C4-2B (cell line): ENCODE measurements around the gene RGS19.

Experiments used
- ZFX ChIP-seq: fragments of 450-650 bp; IDR thresholded peaks from 2 replicates; pipeline ENCODE4 v1.6.1; 2017
- TF ChIP-seq, protein P1 (sequence below): fragments of 450-650 bp; conservative IDR thresholded peaks from 2 replicates; pipeline ENCODE4 v1.5.1; 2017; ENCODE audit warnings: mild to moderate bottlenecking

DNA sequence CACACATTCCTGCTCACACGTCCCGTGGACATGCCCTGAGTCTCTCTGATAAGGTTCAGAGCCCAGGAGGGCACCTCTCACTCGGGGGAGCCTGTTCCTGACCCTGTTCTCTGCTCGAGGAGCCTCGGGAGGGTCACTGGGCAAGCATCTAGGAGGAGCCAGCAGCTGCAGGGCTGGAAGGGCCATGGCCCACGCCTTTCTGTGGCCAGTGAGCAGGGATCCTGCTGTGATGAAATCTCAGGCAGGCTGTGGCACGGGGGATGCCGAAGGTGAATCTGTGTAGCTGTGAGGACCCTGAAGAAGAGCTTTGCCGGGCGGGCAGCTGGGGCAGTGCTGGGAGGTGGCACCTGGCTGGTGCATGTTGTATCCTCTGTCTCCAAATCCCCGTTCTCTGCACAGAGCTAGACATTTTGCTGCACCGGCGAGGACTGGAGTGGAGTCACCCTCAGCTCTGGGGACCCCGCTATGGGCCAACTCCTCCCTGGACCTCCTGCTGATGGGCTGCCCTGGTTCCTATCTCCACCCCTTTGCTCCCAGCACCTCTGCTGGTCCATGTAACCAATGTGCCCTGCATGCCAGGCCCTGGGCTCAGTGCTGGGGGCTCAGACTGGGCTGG, 35.1 kb upstream of the RGS19 start:
- TF ChIP-seq, protein P1, sequence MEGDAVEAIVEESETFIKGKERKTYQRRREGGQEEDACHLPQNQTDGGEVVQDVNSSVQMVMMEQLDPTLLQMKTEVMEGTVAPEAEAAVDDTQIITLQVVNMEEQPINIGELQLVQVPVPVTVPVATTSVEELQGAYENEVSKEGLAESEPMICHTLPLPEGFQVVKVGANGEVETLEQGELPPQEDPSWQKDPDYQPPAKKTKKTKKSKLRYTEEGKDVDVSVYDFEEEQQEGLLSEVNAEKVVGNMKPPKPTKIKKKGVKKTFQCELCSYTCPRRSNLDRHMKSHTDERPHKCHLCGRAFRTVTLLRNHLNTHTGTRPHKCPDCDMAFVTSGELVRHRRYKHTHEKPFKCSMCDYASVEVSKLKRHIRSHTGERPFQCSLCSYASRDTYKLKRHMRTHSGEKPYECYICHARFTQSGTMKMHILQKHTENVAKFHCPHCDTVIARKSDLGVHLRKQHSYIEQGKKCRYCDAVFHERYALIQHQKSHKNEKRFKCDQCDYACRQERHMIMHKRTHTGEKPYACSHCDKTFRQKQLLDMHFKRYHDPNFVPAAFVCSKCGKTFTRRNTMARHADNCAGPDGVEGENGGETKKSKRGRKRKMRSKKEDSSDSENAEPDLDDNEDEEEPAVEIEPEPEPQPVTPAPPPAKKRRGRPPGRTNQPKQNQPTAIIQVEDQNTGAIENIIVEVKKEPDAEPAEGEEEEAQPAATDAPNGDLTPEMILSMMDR, result no peak
- no peak for TF ChIP-seq ZFX
